IPS-11a (cell line): ENCODE results near the gene CFAP57.
A peak's percentile ranks its signal among the peaks of the same experiment; 100 is the strongest.

ENCODE experiments used
- H3K4me3 ChIP-seq: one replicate; pipeline ENCODE4 v1.5.1; 2013; ENCODE audit warnings: low read depth, low read length, control low read depth

CFAP57 gene

DNA sequence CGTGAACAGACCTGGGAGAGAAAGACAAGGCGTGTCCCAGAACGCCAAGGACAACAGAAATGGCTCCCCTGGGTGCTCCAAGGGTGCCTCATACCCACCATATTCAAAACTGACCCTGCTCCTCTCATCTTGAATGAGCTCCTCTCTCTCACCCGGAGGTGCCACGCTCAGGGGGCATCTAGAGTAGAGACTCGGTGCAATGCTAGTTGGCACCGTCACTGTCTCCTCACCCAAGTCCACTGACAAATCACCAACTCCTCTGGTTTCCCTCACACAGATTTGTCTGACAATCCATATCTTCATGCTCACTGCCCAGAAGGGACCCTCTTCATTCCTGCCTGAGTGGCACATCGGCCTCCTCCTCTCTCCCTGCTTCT lies 102.7 kb downstream of the CFAP57 start:
- no peak overlapping the region for H3K4me3 ChIP-seq

DNA sequence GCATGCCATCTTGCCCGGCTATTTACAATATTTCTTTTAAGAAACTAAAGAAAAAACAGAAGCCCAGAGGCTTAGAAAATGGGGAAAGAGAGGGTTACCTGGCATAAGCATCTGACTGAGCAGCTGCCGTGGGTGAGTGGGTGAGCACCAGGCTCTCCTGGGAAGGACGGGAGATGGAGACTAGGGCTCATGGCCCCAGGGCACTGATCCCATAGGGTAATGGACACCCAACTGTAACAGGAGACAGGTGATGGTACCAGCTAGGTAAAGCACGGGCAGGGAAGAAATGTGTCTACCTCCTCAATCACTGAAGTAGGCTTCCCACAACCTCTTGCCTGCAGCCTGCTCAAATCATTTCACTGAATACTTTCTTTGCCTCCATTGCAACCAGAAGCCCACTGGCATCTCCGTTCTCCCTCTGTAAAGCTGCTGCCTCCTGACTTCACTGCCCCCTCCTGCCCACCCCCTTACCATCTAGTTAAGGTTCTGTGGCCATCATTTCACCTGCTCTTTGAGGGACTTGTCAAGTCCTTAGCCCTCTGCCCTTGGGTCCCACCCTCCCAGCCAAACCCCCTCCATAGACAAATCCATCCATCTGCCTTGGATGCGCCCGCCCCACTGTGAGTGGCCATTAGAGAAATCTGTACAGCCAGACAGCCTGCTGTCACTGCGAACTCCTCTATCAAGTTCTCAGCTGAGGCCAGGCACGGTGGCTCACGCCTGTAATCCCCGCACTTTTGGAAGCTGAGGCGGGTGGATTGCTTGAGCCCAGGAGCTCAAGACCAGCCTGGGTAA lies 103.9 kb downstream of the CFAP57 start:
- H3K4me3 ChIP-seq = no peak overlapping the region

- H3K4me3 ChIP-seq = no peak overlapping the region
Measured at GRCh38 chr1:43276673-43277072, 104.5 kb downstream of the CFAP57 start.

- H3K4me3 ChIP-seq = no peak overlapping the region
Measured at GRCh38 chr1:43277116-43277876, 105.2 kb downstream of the CFAP57 start.

- H3K4me3 ChIP-seq = no peak overlapping the region
Measured at GRCh38 chr1:43279161-43279560, 107.0 kb downstream of the CFAP57 start.

- no peak overlapping the region for H3K4me3 ChIP-seq
Measured at GRCh38 chr1:43279666-43280065, 107.5 kb downstream of the CFAP57 start.

- no peak overlapping the region for H3K4me3 ChIP-seq
Measured at GRCh38 chr1:43280692-43281091, 108.6 kb downstream of the CFAP57 start.

- no peak overlapping the region for H3K4me3 ChIP-seq
Measured at GRCh38 chr1:43282220-43283195, 110.4 kb downstream of the CFAP57 start.

DNA sequence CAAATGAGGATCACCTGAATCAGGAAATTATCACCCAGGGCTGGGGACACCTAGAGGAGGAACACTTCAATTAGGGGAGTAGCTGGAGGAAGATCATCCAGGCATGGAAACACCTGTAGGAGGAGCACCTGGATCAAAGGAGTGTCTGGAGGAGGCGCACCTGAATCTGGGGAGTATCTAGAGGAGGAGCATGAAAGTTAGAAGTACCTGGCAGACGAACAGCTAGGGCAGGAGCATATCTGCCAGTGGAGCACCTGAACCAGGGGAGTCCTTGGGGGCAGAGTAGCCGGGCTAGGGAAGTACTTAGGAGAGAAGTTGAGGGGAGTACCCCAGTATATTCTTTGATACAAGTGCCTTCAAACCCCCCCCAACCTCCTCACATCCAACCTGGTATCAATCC lies 111.9 kb downstream of the CFAP57 start:
- no peak overlapping the region for H3K4me3 ChIP-seq

- H3K4me3 ChIP-seq = peak overlapping the region; percentile 13
Measured at GRCh38 chr1:43284546-43285110, 112.5 kb downstream of the CFAP57 start.

DNA sequence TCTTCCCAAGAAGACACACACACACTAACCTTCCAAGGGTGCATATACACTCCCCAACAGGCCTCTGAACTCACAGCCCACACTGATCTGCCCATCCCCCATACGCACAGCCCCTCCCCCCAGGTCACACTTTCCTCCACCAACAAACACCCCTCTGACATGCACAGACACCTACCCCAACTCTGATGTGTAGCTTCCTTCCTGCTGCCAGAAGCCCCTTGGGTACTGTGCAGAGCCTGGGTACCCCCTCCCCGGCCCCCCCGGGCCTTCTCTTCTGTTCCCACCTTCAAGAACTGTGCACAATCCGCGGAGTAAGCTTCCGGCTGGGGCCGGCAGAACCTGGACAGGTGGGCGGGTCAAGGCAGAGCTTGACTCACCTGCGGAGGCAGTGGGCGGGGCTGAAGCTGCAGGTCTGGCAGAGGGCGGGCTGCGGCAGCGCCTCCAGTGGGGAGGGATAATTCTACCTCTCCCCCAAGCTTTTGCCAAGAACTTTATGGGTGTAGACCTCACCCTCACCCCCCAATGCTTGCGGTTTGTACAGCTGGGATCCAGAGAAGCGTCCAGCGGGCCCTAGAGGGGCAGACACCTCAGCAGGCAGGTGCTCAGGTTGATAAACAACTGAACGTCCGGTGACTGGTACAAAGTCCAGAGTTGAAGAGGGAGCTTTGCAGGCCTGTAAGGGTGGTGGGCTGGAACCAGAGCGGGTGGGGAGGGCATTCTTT lies 113.3 kb downstream of the CFAP57 start, which contains the start of gene C1orf210:
Gene C1orf210, minus strand, starts transcription at position 313 of the 722 bp plus-strand sequence. CDS start 2,311 bp downstream, outside the sequence.
- H3K4me3 ChIP-seq = peak within 1 kb of the TSS; percentile 13

DNA sequence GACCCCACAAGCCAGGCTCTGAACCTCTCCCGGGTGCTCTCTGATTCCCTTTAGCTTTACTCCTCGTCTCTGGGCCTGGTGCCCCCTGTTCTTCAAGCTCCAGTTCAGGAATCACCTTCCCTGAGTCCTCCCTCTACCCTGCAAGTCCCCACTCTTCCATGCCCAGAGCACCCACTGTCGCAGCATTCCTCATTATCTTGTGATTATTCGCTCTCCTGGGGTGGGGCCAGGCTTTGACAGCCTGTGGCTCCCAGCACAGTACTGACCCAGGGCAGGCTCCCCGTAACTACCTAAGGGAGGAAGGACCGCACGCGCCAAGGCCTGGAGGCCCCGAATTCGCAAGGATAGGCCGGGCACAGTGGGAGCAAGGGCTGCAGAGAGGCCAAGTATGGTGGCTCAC lies 114.0 kb downstream of the CFAP57 start:
- H3K4me3 ChIP-seq = no peak overlapping the region

- no peak overlapping the region for H3K4me3 ChIP-seq
Measured at GRCh38 chr1:43286533-43286932, 114.4 kb downstream of the CFAP57 start.

GRCh38 chr1:43288058-43288784 lies 116.1 kb downstream of the CFAP57 start:
- no peak overlapping the region for H3K4me3 ChIP-seq

GRCh38 chr1:43288785-43289706 lies 116.9 kb downstream of the CFAP57 start:
- no peak overlapping the region for H3K4me3 ChIP-seq

DNA sequence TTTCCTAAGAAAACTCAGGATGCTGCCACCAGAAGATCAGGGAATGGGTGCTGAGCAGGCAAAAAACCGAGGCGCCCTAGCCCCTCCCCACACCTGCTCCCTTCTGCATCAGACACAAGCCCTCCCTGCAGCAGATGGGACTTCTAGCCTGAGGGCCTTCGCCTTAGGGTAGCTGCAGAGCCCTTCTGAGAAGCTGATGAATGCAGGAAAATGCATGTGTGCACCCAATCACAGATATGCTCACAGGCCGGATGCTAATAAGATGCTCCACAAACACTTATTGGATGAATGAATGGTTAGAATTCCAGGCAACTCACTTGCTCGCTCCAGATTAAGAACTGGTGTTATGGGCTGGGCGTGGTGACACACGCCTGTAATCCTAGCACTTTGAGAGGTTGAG lies 120.1 kb downstream of the CFAP57 start:
- no peak overlapping the region for H3K4me3 ChIP-seq

DNA sequence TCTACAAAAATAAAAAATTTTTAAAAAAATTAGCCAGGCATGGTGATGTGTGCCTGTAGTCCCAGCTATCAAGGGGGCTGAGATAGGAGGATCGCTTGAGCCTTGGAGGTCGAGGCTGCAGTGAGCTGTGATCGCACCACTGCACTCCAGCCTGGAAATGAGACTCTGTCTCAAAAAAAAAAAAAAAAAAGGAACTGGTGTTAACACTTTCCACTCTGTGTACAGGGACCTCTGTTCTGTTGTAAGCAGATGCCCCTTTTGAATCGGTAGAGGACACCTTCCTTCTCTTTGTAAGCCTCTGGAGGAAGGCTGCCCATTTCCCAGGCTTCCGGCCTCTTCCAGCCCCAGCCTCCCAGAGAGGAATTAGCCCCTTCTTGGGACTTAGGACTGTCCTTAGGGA lies 120.5 kb downstream of the CFAP57 start:
- H3K4me3 ChIP-seq = no peak overlapping the region

DNA sequence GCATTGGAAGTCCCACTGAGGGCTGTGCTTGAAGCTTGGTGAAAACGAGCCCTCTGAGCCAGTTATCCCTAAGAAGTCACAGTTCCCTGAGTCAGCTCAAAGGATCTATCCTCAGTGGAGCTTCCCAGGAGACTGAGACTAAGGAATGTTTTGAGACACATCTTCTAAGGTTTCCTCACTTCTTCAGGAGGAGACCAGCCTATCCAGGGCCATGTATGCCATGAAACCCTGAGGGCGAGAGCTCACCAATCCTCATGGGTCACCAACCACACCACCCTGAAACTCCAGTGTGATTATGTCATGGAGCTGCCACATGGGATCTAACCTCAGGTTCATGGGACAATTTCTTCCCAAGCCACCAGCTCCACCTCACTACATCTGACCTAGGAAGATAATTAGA lies 121.0 kb downstream of the CFAP57 start:
- no peak overlapping the region for H3K4me3 ChIP-seq
